H1 (cell line): ENCODE data around the gene KLF4. TPM values are rescaled to one million over a fixed set of nuclear protein-coding genes. Genes with fewer than 3 reads are reported as not detected.

Source experiments
- CTCF ChIA-PET: fragments of 300-600 bp; sonication (Branson Sonifier 250); formaldehyde crosslinking; loops from one replicate; lab custom pipeline; 2021; ENCODE audit not compliant: partially characterized antibody; lab: Charles Lee
- POLR2A ChIA-PET: fragments of 300-600 bp; sonication (Branson Sonifier 250); formaldehyde crosslinking; loops from one replicate; lab custom pipeline; 2021; ENCODE audit warnings: inconsistent platforms; ENCODE audit not compliant: partially characterized antibody; lab: Charles Lee
- DNase-seq, 2 experiments: peaks; one replicate each; pipeline versions ENCODE4 v3.0.0 to v3.0.0-alpha.2; 2010 to 2022; ENCODE audit warnings: low spot score in 2 of 2, low read depth in 1 of 2, mixed read lengths in 1 of 2
- FAIRE-seq: peaks from 2 replicates; lab custom pipeline; 2011; peaks lifted over from hg19 to GRCh38; lab: Jason Lieb, UNC
- H2AFZ ChIP-seq: 2 replicates; pipeline ENCODE4 v1.8.1; 2012; ENCODE audit warnings: low read length, inconsistent platforms
- H2AK5ac ChIP-seq: 2 replicates; pipeline ENCODE4 v1.6.1; 2013; ENCODE audit warnings: low read depth, low read length
- H2BK120ac ChIP-seq: replicated peaks from 2 replicates; pipeline ENCODE3; 2013; ENCODE audit warnings: low read depth, low read length, inconsistent platforms
- H2BK12ac ChIP-seq: 2 replicates; pipeline ENCODE4 v1.6.1; 2013; ENCODE audit warnings: low read depth, low read length
- H2BK15ac ChIP-seq: 2 replicates; pipeline ENCODE4 v1.6.1; 2013; ENCODE audit warnings: low read length
- H2BK20ac ChIP-seq: 2 replicates; pipeline ENCODE4 v1.6.1; 2013; ENCODE audit warnings: low read length
- H2BK5ac ChIP-seq: 2 replicates; pipeline ENCODE4 v1.6.1; 2013; ENCODE audit warnings: low read depth, low read length
- H3K14ac ChIP-seq: 2 replicates; pipeline ENCODE4 v1.6.1; 2013; ENCODE audit warnings: inconsistent platforms; ENCODE audit not compliant: insufficient read length
- H3K18ac ChIP-seq: 2 replicates; pipeline ENCODE4 v1.6.1; 2013; ENCODE audit warnings: low read length; ENCODE audit errors: extremely low read depth
- H3K23ac ChIP-seq: 2 replicates; pipeline ENCODE4 v1.6.1; 2013; ENCODE audit warnings: inconsistent platforms; ENCODE audit not compliant: insufficient read length
- H3K23me2 ChIP-seq: 2 replicates; pipeline ENCODE4 v1.6.1; 2013; ENCODE audit warnings: low read depth, low read length
- H3K27ac ChIP-seq: 2 replicates; pipeline ENCODE4 v1.6.1; 2011; ENCODE audit warnings: low read depth, low read length, inconsistent platforms
- H3K27me3 ChIP-seq, 4 experiments: replicated peaks in 1 of 4; 1 replicate in 1 of 4; 2 replicates in 3 of 4; pipeline versions ENCODE4 v1.6.1 to v1.8.1; 2011 to 2013; ENCODE audit warnings: low read length in 3 of 4, mild to moderate bottlenecking in 3 of 4, inconsistent platforms in 2 of 4, mixed read lengths in 2 of 4, moderate library complexity in 1 of 4; ENCODE audit not compliant: control insufficient read depth in 3 of 4, insufficient read depth in 3 of 4; ENCODE audit errors: extremely low read depth in 1 of 4
- H3K36me3 ChIP-seq, 4 experiments: 2 replicates each; pipeline versions ENCODE4 v1.6.1 to v1.8.1; 2011 to 2013; ENCODE audit warnings: mild to moderate bottlenecking in 4 of 4, low read length in 3 of 4, moderate library complexity in 2 of 4, control low read depth in 1 of 4, inconsistent platforms in 1 of 4; ENCODE audit not compliant: insufficient read depth in 4 of 4, control insufficient read depth in 2 of 4
- H3K4ac ChIP-seq: replicated peaks from 2 replicates; pipeline ENCODE3; 2013; ENCODE audit warnings: low read length, low read depth, mixed read lengths, inconsistent platforms; ENCODE audit not compliant: insufficient read length
- H3K4me1 ChIP-seq, 4 experiments: replicated peaks in 1 of 4; 1 replicate in 1 of 4; 2 replicates in 3 of 4; pipeline versions ENCODE4 v1.6.1 to v1.8.1; 2011 to 2013; ENCODE audit warnings: low read length in 3 of 4, inconsistent platforms in 2 of 4, mixed read lengths in 1 of 4; ENCODE audit not compliant: insufficient read depth in 4 of 4, control insufficient read depth in 3 of 4
- H3K4me2 ChIP-seq, 2 experiments: 2 replicates each; pipeline versions ENCODE4 v1.6.1 to v1.8.1; 2011 to 2013; ENCODE audit warnings: low read depth in 2 of 2, low read length in 2 of 2, control low read depth in 1 of 2, inconsistent platforms in 1 of 2, mild to moderate bottlenecking in 1 of 2; ENCODE audit not compliant: insufficient read depth in 1 of 2
- H3K4me3 ChIP-seq, 4 experiments: fragments of 200-600, 300-600 bp in 1 of 4; sonication (generic), shearing (Covaris generic), sonication (Bioruptor Twin) in 1 of 4; 2 replicates each; pipeline versions ENCODE4 v1.5.1 to v1.8.1; 2011 to 2016; ENCODE audit warnings: low read length in 4 of 4, low read depth in 3 of 4, control low read depth in 2 of 4, inconsistent platforms in 2 of 4, mild to moderate bottlenecking in 2 of 4, mixed read lengths in 1 of 4, moderate library complexity in 1 of 4; ENCODE audit not compliant: insufficient read depth in 2 of 4; ENCODE audit errors: extremely low read depth in 1 of 4
- H3K56ac ChIP-seq: replicated peaks from 2 replicates; pipeline ENCODE3; 2013; ENCODE audit warnings: low read depth, mild to moderate bottlenecking, mixed read lengths, low read length, inconsistent platforms; ENCODE audit not compliant: insufficient read length
- H3K79me1 ChIP-seq: 2 replicates; pipeline ENCODE4 v1.6.1; 2013; ENCODE audit warnings: low read depth, low read length, control low read depth
- H3K79me2 ChIP-seq, 2 experiments: 2 replicates each; pipeline versions ENCODE4 v1.6.1 to v1.8.1; 2012 to 2013; ENCODE audit warnings: low read length in 2 of 2, mild to moderate bottlenecking in 2 of 2, inconsistent platforms in 1 of 2; ENCODE audit not compliant: insufficient read depth in 2 of 2, control insufficient read depth in 1 of 2
- H3K9ac ChIP-seq, 4 experiments: replicated peaks in 1 of 4; 1 replicate in 1 of 4; 2 replicates in 3 of 4; pipeline versions ENCODE4 v1.6.1 to v1.8.1; 2011 to 2013; ENCODE audit warnings: low read depth in 3 of 4, low read length in 3 of 4, control low read depth in 2 of 4, mild to moderate bottlenecking in 2 of 4, moderate library complexity in 2 of 4, inconsistent platforms in 1 of 4; ENCODE audit errors: extremely low read depth in 1 of 4
- H3K9me3 ChIP-seq, 2 experiments: 2 replicates each; pipeline versions ENCODE4 v1.6.1 to v1.8.1; 2012 to 2013; ENCODE audit warnings: mild to moderate bottlenecking in 2 of 2, moderate library complexity in 2 of 2, control low read depth in 1 of 2, inconsistent platforms in 1 of 2, low read depth in 1 of 2, low read length in 1 of 2, mixed read lengths in 1 of 2; ENCODE audit not compliant: insufficient read depth in 2 of 2
- H4K20me1 ChIP-seq, 2 experiments: replicated peaks in 1 of 2; 2 replicates each; pipeline versions ENCODE3 to v1.8.1; 2011 to 2013; ENCODE audit warnings: inconsistent platforms in 2 of 2, low read length in 2 of 2, mild to moderate bottlenecking in 1 of 2; ENCODE audit not compliant: insufficient read depth in 2 of 2, control insufficient read depth in 1 of 2
- H4K5ac ChIP-seq: 2 replicates; pipeline ENCODE4 v1.6.1; 2013; ENCODE audit warnings: low read length, low read depth, mixed read lengths, inconsistent platforms; ENCODE audit not compliant: insufficient read length
- H4K8ac ChIP-seq: 2 replicates; pipeline ENCODE4 v1.8.0; 2013; ENCODE audit warnings: mild to moderate bottlenecking, moderate library complexity, low read length, inconsistent platforms; ENCODE audit not compliant: insufficient read depth; ENCODE audit errors: extremely low read depth
- H4K91ac ChIP-seq: replicated peaks from 2 replicates; pipeline ENCODE3; 2013; ENCODE audit warnings: low read length, mixed read lengths, inconsistent platforms; ENCODE audit not compliant: insufficient read length
- KDM1A ChIP-seq: fragments of 200-600, 300-600 bp; sonication (generic); IDR thresholded peaks from 2 replicates; pipeline ENCODE4 v1.7.1; 2016; ENCODE audit warnings: mild to moderate bottlenecking, low read length, borderline replicate concordance
- POU5F1 ChIP-seq: IDR thresholded peaks from 2 replicates; pipeline ENCODE4 v1.6.1; 2011; ENCODE audit warnings: low read depth, mild to moderate bottlenecking, low read length, moderate library complexity
- RAD21 ChIP-seq, 2 experiments: IDR thresholded peaks in 1 of 2; conservative IDR thresholded peaks in 1 of 2; 2 replicates each; pipeline ENCODE4 v1.6.1; 2011; ENCODE audit warnings: low read depth in 2 of 2, low read length in 2 of 2, improper control_type of control experiment in 1 of 2, inconsistent platforms in 1 of 2, mild to moderate bottlenecking in 1 of 2, moderate library complexity in 1 of 2
- WGBS, 2 experiments: shearing (Covaris generic) in 1 of 2; methylation state at CpG; one replicate each; pipeline versions ENCODE4 v1.1.6 to v1.1.7; 2013 to 2015; ENCODE audit warnings: low lambda C conversion rate in 2 of 2, mixed read lengths in 2 of 2, inconsistent platforms in 1 of 2, low coverage in 1 of 2, missing lambda C conversion rate in 1 of 2; ENCODE audit not compliant: insufficient replicate concordance in 2 of 2, insufficient coverage in 1 of 2, insufficient read length in 1 of 2; ENCODE audit errors: extremely low coverage in 1 of 2, missing lambda C conversion rate in 1 of 2; 5-methylcytosine and 5-hydroxymethylcytosine counted together
- polyA plus RNA-seq, 7 experiments: library from polyadenylated mRNA; depleted of rRNA in 3 of 7; stranded (reverse) in 5 of 7; unstranded in 2 of 7; fragments of >200 nt in 5 of 7; fragments of 200-250 nt in 2 of 7; gene quantifications; 1 replicate in 5 of 7; 2 replicates in 1 of 7; 4 replicates in 1 of 7; pipeline versions ENCODE4 v1.2.1 to v1.2.3, GENCODE V29; 2011 to 2013; ENCODE audit warnings: missing spikeins in 2 of 7, mixed read lengths in 2 of 7
- total RNA-seq: library from RNA; stranded (reverse); fragmentation: NEBNext Ultra II Directional; extraction: Animal tissue kit (Norgen Biotek cat#: 25700); gene quantifications from 2 replicates; pipeline ENCODE4 v1.2.1, GENCODE V29; 2021
- TF ChIP-seq, protein P1 (sequence below): IDR thresholded peaks from 2 replicates; pipeline ENCODE4 v1.6.1; 2011; ENCODE audit warnings: low read depth, mild to moderate bottlenecking, low read length; ENCODE audit not compliant: insufficient read depth

Gene KLF4
- total and polyA plus RNA-seq, 2 of the 8 experiments (the other 6 are each of a cell fraction or from before 2014, with no cell fraction given), result 0.77 to 2.8 TPM

- Histone ChIP-seq H3K18ac (no peak overlapping the region), H2BK15ac (no peak overlapping the region), H2BK5ac (no peak overlapping the region), H3K23me2 (no peaks in the 10 kb centered on the region; the same call in 1 of the 2 replicates), H3K36me3 (no peaks in the 10 kb centered on the region), H3K79me1 (no peaks in the 10 kb centered on the region), H3K9ac (no peak overlapping the region), H3K56ac (no peak overlapping the region), H3K27ac (no peak overlapping the region), H3K4me3 (no peak overlapping the region), H4K8ac (no peak overlapping the region), H4K91ac (no peak overlapping the region), H3K23ac (no peak overlapping the region), H3K27me3 (no peaks in the 10 kb centered on the region), H3K79me2 (no peaks in the 10 kb centered on the region), H3K14ac (no peak overlapping the region), H3K4ac (no peak overlapping the region), H2BK20ac (no peak overlapping the region), H4K20me1 (no peaks in the 10 kb centered on the region), H3K9me3 (no peaks in the 10 kb centered on the region), H2BK120ac (no peak overlapping the region), H2BK12ac (0 out of 2 replicates have a peak overlapping the region, but pooled peaks have one; percentile 28), H4K5ac (no peak overlapping the region), H2AFZ (no peak overlapping the region), H3K4me2 (no peak overlapping the region), H2AK5ac (no peak overlapping the region), H3K4me1 (peaks cover 5 to 7% (median 7%) of the 10 kb centered on the region in 4 experiments; a peak in 4 of 7 replicates)
- 94% methylated on average over 1 of the region's 1 CpG; no CpG with 5 or more reads in 1 of the 2 experiments for WGBS, 2 experiments
- CTCF ChIA-PET, result interaction anchor here (0.8 to 2.8 kb wide), 4 partner anchors 10 to 47 kb away, joined by 3 to 15 read pairs (median 4); no protein-coding TSS in a partner anchor
- TF ChIP-seq, protein P1, sequence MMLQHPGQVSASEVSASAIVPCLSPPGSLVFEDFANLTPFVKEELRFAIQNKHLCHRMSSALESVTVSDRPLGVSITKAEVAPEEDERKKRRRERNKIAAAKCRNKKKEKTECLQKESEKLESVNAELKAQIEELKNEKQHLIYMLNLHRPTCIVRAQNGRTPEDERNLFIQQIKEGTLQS, result no peak
- TF ChIP-seq KDM1A (no peak), POU5F1 (no peak), RAD21 (IDR thresholded peaks at IDR 0.05 in 1 of 2, conservative IDR thresholded peaks at IDR 0.05 in 1 of 2; ENCODE audit: low read depth in 2 of 2, low read length in 2 of 2) (no peak)
- DNase-seq, result no peak
- no peak for FAIRE-seq
- POLR2A ChIA-PET, result no interaction called here
Measured at GRCh38 chr9:107435415-107435814, 54.2 kb downstream of the KLF4 start.
